ENCODE results near the gene SPIRE2.
"Not testable (repeated sequence)": the region's sequence is repeated elsewhere in the genome, so short reads cannot be mapped to it uniquely, and the experiment has no call there.

The SPIRE2 gene

GRCh38 chr16:89815639-89816348, 12.5 kb upstream of the SPIRE2 start:
- peak overlapping the region; percentile 90 for H3K4me2 ChIP-seq (ENCODE audit: low read length)
- H3K27me3 ChIP-seq (ENCODE audit: control insufficient read depth, insufficient read depth, low read length), result no peaks in the 10 kb centered on the region
- H3K36me3 ChIP-seq (ENCODE audit: insufficient read depth, low read length), result no peaks in the 10 kb centered on the region
- no peaks in the 10 kb centered on the region for H3K9me3 ChIP-seq (replicated peaks; ENCODE audit: low read length)
- H3K4me3 ChIP-seq (ENCODE audit: low read length), result peak overlapping the region; percentile 94
- no peaks in the 10 kb centered on the region for H3K4me1 ChIP-seq (ENCODE audit: control insufficient read depth, insufficient read depth, low read length)
- H3K9ac ChIP-seq (ENCODE audit: low read depth, low read length), result peak overlapping the region; percentile 85

GRCh38 chr16:89818851-89819403, 9.3 kb upstream of the SPIRE2 start:
- H3K4me2 ChIP-seq (ENCODE audit: low read length); H3K4me3 ChIP-seq (ENCODE audit: low read length); H3K9me3 ChIP-seq (replicated peaks; ENCODE audit: low read length); H3K9ac ChIP-seq (ENCODE audit: low read depth, low read length); H3K36me3 ChIP-seq (ENCODE audit: insufficient read depth, low read length); H3K4me1 ChIP-seq (ENCODE audit: control insufficient read depth, insufficient read depth, low read length); H3K27me3 ChIP-seq (ENCODE audit: control insufficient read depth, insufficient read depth, low read length): not testable (repeated sequence)

DNA sequence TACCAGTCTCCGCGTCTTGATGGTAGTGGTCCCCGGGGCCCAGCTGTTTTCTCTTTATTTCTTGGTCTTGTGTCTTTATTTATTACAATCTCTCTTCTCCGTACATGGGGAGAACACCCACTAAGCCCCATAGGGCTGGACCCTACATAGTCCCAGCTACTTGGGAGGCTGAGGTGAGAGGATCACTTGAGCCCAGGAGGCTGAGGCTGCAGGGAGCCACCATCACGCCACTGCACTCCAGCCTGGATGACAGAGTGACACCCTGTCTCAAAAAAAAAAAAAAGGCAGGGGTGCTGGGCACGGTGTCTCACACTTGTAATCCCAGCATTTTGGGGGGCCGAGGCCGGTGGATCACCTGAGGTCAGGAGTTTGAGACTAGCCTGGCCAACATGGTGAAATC, 8.8 kb upstream of the SPIRE2 start:
- not testable (repeated sequence) for H3K9me3 ChIP-seq (replicated peaks; ENCODE audit: low read length); H3K4me1 ChIP-seq (ENCODE audit: control insufficient read depth, insufficient read depth, low read length); H3K36me3 ChIP-seq (ENCODE audit: insufficient read depth, low read length); H3K4me3 ChIP-seq (ENCODE audit: low read length); H3K9ac ChIP-seq (ENCODE audit: low read depth, low read length); H3K4me2 ChIP-seq (ENCODE audit: low read length); H3K27me3 ChIP-seq (ENCODE audit: control insufficient read depth, insufficient read depth, low read length)

DNA sequence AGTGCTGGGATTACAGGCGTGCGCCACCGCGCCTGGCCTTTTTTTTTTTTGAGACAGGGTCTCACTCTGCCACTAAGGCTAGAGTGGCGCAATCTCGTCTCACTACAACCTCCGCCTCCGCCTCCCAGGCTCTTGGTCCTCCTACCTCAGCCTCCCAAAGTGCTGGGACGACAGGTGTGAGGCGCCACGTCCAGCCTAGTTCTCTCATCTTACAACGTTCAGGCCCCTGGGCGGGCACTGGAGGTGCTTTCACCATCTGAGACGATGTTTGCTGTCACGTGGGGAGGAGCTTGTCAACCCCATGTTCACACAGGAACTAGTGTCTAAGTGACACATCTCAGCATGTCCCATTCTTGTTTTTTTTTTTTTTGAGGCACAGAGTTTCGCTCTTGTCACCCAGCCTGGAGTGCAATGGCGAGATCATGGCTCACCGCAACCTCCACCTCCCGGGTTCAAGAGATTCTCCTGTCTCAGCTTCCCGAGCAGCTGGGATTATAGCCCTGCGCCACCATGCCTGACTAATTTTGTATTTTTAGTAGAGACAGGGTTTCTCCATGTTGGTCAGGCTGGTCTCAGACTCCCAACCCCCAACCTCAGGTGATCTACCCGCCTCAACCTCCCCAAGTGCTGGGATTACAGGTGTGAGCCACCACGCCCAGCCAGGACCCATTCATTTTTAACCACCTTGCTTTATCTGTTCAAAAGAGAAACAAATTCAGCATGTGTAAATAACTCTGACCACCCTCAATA, 6.7 kb upstream of the SPIRE2 start:
- Histone ChIP-seq H3K27me3 (ENCODE audit: control insufficient read depth, insufficient read depth, low read length) (no peaks in the 10 kb centered on the region), H3K4me3 (ENCODE audit: low read length) (no peak overlapping the region), H3K4me2 (ENCODE audit: low read length) (no peak overlapping the region), H3K36me3 (ENCODE audit: insufficient read depth, low read length) (no peaks in the 10 kb centered on the region), H3K9me3 (replicated peaks; ENCODE audit: low read length) (no peaks in the 10 kb centered on the region), H3K4me1 (ENCODE audit: control insufficient read depth, insufficient read depth, low read length) (no peaks in the 10 kb centered on the region), H3K9ac (ENCODE audit: low read depth, low read length) (no peak overlapping the region)

DNA sequence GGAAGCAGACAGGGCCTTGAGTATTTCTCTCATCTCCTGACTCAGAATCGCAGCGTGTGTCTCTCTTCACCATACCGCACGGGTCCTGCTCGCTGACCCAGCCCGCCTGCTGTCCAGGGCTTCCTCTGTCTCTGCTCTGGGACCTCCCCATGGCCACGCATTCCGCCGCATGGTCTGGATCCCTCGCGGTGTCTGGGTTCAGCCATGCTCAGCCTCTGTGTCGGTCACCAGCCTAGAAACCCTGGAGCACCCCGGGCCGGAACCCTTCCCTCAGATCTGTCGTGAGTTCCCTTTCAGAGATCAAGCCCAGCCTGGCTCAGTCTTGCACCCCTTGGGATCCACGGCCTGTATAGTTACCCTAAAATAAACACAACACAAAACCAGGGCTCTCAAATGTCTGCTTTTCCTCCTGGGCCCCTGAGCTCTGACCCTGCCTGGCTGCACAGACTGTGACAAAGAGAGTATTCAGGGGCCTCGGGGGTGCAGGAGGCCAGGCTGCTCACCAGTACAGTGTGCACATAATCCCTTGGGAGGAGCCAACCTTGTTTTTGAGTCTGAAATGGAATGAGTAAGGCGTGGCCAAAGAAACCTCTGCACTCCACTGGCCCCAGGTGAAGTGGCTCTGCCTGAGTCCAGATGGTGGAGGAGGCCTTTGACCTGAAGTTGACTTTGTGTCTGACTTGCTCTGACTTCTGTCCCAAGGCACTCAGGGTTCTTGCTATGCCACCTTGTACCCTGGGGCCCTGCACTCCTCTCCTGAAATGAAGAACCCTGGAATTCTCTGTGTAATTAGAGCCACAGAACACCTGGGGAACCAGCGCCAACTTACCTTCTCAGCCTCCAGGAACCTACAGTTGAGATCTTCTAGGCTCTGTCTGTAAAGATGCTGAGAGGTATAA, 5.8 kb upstream of the SPIRE2 start:
- H3K4me3 ChIP-seq (ENCODE audit: low read length), result no peak overlapping the region
- H3K36me3 ChIP-seq (ENCODE audit: insufficient read depth, low read length), result no peaks in the 10 kb centered on the region
- no peaks in the 10 kb centered on the region for H3K9me3 ChIP-seq (replicated peaks; ENCODE audit: low read length)
- no peaks in the 10 kb centered on the region for H3K27me3 ChIP-seq (ENCODE audit: control insufficient read depth, insufficient read depth, low read length)
- no peak overlapping the region for H3K9ac ChIP-seq (ENCODE audit: low read depth, low read length)
- no peak overlapping the region for H3K4me2 ChIP-seq (ENCODE audit: low read length)
- H3K4me1 ChIP-seq (ENCODE audit: control insufficient read depth, insufficient read depth, low read length), result peaks cover 4% of the 10 kb centered on the region

GRCh38 chr16:89823087-89823823, 5.0 kb upstream of the SPIRE2 start:
- no peak overlapping the region for H3K4me3 ChIP-seq (ENCODE audit: low read length)
- H3K9ac ChIP-seq (ENCODE audit: low read depth, low read length), result no peak overlapping the region
- H3K4me1 ChIP-seq (ENCODE audit: control insufficient read depth, insufficient read depth, low read length), result peaks cover 8% of the 10 kb centered on the region
- no peaks in the 10 kb centered on the region for H3K27me3 ChIP-seq (ENCODE audit: control insufficient read depth, insufficient read depth, low read length)
- H3K4me2 ChIP-seq (ENCODE audit: low read length), result no peak overlapping the region
- no peaks in the 10 kb centered on the region for H3K36me3 ChIP-seq (ENCODE audit: insufficient read depth, low read length)
- no peaks in the 10 kb centered on the region for H3K9me3 ChIP-seq (replicated peaks; ENCODE audit: low read length)

- H3K9ac ChIP-seq (ENCODE audit: low read depth, low read length); H3K4me2 ChIP-seq (ENCODE audit: low read length): not testable (repeated sequence)
These were observed 4.5 kb upstream of the SPIRE2 start for GRCh38 chr16:89823824-89824148.

GRCh38 chr16:89826531-89827382, 1.5 kb upstream of the SPIRE2 start:
- Histone ChIP-seq H3K9ac (ENCODE audit: low read depth, low read length) (no peak overlapping the region), H3K4me3 (ENCODE audit: low read length) (no peak overlapping the region), H3K27me3 (ENCODE audit: control insufficient read depth, insufficient read depth, low read length) (no peaks in the 10 kb centered on the region), H3K4me2 (ENCODE audit: low read length) (no peak overlapping the region), H3K9me3 (replicated peaks; ENCODE audit: low read length) (no peaks in the 10 kb centered on the region), H3K36me3 (ENCODE audit: insufficient read depth, low read length) (no peaks in the 10 kb centered on the region), H3K4me1 (ENCODE audit: control insufficient read depth, insufficient read depth, low read length) (peaks cover 8% of the 10 kb centered on the region)

More at GRCh38 chr16:89823824-89824148, 4.5 kb upstream of the SPIRE2 start:
- H3K27me3 ChIP-seq (ENCODE audit: control insufficient read depth, insufficient read depth, low read length); H3K4me3 ChIP-seq (ENCODE audit: low read length); H3K4me1 ChIP-seq (ENCODE audit: control insufficient read depth, insufficient read depth, low read length); H3K36me3 ChIP-seq (ENCODE audit: insufficient read depth, low read length); H3K9me3 ChIP-seq (replicated peaks; ENCODE audit: low read length): not testable (repeated sequence)

- Histone ChIP-seq H3K4me3 (ENCODE audit: low read length) (peak overlapping the region; percentile 74), H3K4me1 (ENCODE audit: control insufficient read depth, insufficient read depth, low read length) (peaks cover 8% of the 10 kb centered on the region), H3K27me3 (ENCODE audit: control insufficient read depth, insufficient read depth, low read length) (no peaks in the 10 kb centered on the region), H3K36me3 (ENCODE audit: insufficient read depth, low read length) (no peaks in the 10 kb centered on the region), H3K9me3 (replicated peaks; ENCODE audit: low read length) (no peaks in the 10 kb centered on the region), H3K9ac (ENCODE audit: low read depth, low read length) (peak overlapping the region; percentile 46), H3K4me2 (ENCODE audit: low read length) (peak overlapping the region; percentile 98)
These were observed 684 bp upstream of the SPIRE2 start for GRCh38 chr16:89827383-89828198.

Measured in skeletal muscle satellite cell (primary cell).